SK-N-MC (cell line): ENCODE data around the gene HK2.

Source experiments
- EZH2 ChIP-seq: fragments of 200-600 bp; sonication (generic); IDR thresholded peaks from one replicate; pipeline ENCODE4 v1.6.1; 2017; ENCODE audit warnings: antibody characterized with exemption
- FOXP2 ChIP-seq: optimal IDR thresholded peaks from 2 replicates; pipeline ENCODE3; 2011; ENCODE audit warnings: mild to moderate bottlenecking, moderate library complexity; ENCODE audit not compliant: insufficient read depth; ENCODE audit errors: extremely low read length, control extremely low read depth
- POLR2AphosphoS5 ChIP-seq: IDR thresholded peaks from 2 replicates; pipeline ENCODE4 v1.6.1; 2012; ENCODE audit warnings: mild to moderate bottlenecking, low read depth, low read length, borderline replicate concordance

GRCh38 chr2:74889159-74889558, 55.2 kb downstream of the HK2 start:
- TF ChIP-seq POLR2AphosphoS5 (no peak), EZH2 (no peak), FOXP2 (no peak)
